Stimulated activated CD4-positive, alpha-beta T cell treated with anti-CD3 and anti-CD28 coated beads, Interleukin-12 subunit alpha, Interleukin-12 subunit beta, amount 100 ng/mL, for 4 hours (primary cell): ENCODE measurements around the gene PGM2.
A peak's percentile ranks its signal among the peaks of the same experiment; 100 is the strongest.
"Not testable (repeated sequence)": the region's sequence is repeated elsewhere in the genome, so short reads cannot be mapped to it uniquely, and the experiment has no call there.

Experiments used
- DNase-seq: peaks from one replicate; pipeline ENCODE4 v3.0.0-alpha.2; 2020

Gene PGM2

DNA sequence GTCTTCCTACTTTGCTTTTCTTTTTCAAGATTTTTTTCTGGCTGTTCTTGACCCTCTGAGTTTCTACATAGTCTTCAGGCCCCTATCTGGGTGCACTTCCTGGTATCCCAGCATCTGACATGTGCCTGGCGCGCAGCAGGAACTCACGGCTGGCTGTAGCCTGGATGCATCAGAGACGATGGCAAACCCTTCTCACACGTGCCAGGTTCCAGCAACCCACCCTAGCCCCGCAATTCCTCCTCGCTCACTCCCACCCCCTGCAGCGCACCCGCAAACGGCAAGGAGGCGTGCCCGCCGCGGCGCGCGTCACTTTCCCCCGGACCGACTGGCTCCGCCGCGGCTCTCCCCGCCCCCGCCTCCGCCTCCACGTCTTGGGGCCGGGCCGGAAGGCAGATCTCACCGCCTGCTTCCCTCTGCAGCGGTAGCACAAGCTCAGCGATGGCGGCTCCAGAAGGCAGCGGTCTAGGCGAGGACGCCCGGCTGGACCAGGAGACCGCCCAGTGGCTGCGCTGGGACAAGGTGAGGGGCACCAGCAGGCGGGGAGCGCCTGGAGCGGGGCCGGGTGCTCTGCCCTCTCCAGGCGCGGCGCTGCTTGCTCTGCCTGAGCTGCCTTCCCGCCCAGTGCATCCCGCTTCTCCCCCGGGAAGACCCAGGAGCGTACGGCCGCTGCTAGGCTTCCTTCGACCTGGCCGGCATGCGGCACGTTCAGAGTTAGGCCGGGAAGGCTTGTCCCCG, at the start of gene PGM2:
TSS of gene PGM2 (plus strand) at position 392 of the 735 bp plus-strand sequence. CDS start at position 439, 47 bp downstream.
- DNase-seq: peak; percentile 90

DNA sequence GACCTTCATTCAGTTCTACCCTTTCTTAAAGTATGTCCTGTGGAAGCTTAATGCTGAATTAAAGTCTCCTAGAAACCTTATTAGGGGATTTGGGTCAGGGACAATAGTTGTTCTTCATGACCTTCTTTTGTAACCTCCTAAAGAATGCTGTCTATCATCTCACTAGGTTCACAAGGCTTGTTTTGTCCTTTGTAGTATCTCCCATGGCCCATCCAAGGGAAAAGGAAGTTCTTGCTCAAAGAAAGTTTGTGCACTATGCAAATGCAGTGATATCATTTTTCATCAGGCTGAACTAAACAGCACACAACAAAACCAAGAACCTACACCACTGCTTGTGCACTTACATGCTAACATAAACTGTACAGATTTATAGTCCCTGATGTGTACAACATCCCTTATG, 46.6 kb upstream of the PGM2 start:
- no peak for DNase-seq

DNA sequence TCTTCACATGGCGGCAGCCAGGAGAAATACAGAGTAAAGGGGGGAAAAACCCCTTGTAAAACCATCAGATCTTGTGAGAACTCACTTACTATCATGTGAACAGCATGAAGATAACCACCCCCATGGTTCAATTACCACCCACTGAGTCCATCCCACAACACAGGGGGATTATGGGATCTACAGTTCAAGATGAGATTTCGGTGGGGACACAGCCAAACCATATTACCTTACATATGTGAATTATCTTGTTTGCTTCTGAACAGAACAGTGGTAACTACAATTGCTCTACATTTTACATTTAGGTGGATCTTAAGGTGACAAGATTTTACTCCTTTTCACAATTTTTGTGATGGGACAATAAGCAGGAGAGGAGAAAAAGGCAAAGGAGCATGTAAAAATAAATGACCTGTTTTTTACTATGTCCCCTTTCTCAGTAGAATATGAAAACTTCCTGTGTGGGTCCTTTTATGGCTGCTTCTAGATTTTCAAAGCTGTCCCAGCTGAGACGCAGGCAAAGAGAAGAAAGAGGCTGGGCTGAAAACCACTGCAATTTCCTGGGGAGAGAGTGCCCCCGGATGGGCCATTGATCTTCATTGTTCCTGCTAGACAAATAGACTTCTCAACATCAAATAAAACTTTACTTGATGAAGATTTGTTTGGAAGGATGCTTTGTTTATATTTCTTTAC, 45.9 kb upstream of the PGM2 start:
- DNase-seq: no peak

DNA sequence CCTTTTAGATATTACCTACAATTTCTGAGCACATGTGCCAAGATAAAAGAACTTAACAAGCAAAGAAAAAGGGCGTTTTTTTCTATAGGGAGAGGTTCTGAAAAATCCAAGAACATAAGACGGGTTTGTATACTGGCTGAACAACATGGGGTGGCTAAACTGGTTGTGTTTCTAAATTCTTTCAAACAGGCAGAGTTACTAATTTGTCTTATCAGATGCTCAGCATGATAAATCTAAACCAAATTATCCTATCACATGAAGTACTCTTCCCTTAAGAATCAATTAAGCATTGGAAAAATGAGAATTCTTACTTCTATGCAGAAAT, 45.4 kb upstream of the PGM2 start:
- no peak for DNase-seq

DNA sequence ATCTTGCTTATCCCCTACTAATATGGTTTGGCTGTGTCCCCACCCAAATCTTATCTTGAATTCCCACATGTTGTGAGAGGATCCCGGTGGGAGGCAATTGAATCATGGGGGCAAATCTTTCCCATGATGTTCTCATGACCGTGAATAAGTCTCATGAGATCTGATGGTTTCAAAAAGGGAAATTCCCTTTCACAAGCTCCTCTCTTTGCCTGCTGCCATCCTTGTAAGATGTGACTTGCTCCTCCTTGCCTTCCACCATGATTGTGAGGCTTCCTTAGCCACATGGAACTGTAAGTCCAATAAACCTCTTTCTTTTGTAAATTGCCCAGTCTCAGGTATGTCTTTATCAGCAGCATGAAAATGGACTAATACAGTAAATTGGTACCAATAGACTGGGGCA, 40.2 kb upstream of the PGM2 start:
- DNase-seq: not testable (repeated sequence)

DNA sequence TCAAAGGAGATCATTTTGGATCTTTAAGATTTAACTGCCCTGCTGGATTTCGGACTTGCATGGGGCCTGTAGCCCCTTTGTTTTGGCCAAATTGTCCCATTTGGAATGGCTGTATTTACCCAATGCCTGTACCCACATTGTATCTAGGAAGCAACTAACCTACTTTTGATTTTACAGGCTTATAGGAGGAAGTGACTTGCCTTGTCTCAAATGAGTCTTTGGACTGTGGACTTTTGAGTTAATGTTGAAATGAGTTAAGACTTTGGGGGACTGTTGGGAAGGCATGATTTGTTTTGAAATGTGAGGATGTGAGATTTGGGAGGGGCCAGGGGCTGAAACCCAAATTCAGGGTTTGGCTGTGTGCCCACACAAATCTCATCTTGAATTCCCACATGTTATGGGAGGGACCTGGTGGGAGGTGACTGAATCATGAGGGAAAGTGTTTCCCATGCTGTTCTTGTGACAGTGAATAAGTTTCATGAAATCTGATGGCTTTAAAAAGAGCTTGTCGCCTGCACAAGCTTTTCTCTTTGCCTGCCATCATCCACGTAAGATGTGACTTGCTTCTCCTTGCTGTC, 38.5 kb upstream of the PGM2 start:
- not testable (repeated sequence) for DNase-seq

DNA sequence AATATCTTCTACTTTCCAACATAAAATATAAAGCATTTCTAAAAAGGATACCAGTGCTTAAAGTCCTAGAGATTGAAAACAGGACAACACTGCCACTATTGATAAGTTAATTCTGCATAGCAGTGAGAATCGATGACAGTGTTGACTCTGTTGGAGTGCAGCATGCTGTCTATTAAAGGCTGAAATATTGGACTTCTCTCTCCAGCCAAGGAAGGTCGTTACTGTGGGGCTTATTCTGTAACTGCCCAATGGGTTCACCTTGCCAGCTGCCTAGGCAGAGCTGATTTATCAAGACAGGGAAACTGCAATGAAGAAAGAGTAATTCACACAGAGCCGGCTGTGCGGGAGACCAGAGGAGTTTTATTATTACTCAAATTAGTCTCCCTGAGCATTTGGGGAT, 37.7 kb upstream of the PGM2 start:
- DNase-seq: no peak

DNA sequence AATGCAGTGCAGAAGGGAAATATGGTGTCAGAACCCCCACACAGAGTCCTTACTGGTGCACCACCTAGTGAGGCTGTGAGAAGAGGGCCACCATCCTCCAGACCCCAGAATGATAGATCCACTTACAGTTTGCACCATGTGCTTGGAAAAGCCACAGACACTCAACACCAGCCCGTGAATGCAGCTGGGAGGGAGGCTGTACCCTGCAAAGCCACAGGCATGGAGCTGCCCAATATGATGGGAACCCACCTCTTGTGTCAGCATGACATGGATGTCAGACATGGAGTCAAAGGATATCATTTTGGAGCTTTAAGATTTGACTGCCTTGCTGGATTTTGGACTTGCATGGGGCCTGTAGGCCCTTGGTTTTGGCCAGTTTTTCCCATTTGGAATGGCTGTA, 34.2 kb upstream of the PGM2 start:
- no peak for DNase-seq

DNA sequence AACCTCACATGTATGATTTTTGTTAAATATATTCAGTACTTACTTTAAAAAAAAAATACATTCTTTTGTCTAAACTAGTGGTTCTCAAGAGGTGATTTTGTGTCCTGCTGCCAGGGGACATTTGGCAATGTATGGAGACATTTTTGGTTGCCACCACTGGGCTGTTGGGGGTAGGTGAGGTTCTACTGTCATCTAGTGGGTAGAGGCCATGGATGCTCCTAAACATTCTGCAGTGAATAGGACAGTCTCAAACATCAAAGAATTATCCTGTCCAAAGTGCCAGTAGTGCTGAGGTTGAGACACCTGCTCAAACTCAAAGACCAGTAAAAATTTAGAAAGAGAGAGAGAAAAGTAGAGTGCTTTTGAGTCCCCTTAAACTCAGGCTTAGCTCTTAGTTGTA, 32.9 kb upstream of the PGM2 start:
- DNase-seq: no peak

DNA sequence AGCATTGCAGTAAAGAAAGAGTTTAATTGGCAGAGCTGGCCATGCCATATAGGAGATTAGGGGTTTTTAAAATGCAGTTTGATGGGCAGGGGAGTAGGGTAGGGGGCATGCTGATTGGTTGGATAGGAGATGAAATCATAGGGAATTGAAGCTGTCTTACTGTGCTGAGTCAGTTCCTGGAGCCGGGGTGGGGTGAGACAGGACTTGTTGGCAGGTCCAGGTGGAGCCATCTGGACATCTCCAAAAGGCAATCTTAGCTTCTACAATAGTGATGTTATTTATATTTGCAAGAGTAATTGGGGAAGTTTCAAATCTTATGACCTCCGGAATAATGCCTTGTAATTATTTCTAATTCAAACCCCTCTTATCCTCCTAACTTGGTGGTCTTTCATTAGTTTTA, 32.4 kb upstream of the PGM2 start:
- DNase-seq: no peak

DNA sequence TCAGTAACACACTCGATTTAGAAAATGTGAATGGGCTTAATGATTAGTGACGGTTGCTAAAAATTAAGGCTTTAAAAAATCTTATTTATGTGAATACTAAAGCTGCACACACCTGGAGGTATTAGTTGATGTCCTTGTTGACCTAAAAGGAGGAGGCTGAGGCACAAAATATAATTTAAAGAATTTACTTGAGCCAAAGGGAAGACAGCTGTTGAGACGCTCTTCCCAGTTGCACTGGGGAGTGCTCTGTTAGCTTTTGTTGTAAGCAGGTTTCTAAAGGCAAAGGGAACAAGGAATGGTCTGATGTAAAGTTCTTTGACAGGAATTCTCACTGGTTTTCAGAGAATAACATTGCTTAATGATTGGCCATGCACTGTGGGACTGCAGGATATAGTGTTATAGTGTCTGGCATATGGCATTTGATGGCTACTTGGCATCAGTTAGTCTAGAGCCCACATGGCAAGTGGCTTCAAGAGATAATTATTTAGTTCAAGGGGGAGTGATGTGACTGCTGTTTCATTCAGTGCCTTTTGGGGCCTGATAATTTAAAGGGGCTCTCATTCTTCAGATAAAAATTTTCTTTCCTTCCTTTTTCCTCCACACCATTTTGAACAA, 30.8 kb upstream of the PGM2 start:
- no peak for DNase-seq

DNA sequence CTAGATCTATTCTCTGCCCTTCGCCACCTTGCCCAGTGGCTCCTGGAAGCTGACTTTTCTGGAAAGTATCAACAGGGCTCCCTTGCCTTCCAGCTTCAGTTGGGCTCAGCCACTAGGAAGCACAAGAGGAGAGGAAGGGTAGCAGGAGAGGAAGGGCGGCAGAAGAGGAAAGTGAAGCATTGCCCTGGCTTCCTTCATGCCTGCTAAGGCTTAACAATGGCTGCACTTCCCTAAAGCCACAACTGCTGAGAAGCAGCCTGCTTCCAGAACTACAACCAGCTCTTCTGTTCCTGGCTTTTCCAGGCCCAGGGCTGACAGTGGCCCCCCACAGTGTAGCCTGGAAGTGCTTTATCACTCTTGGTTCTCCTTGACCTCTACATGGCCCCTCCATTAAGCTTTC, 29.1 kb upstream of the PGM2 start:
- DNase-seq: no peak

DNA sequence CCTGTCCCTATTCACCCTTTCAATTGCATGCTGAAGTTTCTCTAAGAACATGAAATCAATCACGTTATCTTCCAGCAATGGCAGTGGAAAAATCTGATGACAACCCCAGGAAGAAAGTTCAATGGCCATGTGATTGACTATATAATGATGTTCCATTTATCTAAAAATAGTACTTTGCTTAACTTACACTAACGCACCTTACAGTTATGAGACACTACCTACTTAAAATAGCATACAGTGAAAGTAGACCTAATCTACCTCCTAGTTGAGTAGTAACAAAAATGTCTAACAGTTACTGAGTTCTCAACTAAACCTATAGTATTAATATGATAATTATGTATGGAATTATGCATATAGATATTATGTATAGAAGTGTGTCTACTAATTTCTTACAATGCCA, 28.6 kb upstream of the PGM2 start:
- no peak for DNase-seq

DNA sequence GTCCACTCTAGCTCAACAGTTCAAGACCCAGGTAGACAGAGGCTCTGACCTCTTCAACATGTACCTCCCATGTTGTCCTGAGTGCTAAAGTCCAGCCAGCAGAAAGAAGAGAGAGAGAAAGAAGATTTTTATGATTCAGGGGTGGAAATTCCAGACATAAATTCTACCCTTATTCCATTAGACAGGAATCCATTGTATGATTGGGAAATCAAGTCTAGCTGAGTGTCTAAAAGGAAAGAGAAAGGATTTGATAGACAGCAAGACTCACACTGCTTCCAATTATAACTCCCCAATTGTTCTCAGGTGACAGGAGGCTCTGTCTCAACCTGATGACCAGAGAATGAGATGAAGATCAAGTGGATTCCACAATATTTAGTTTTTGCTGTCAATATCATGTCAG, 27.9 kb upstream of the PGM2 start:
- no peak for DNase-seq

DNA sequence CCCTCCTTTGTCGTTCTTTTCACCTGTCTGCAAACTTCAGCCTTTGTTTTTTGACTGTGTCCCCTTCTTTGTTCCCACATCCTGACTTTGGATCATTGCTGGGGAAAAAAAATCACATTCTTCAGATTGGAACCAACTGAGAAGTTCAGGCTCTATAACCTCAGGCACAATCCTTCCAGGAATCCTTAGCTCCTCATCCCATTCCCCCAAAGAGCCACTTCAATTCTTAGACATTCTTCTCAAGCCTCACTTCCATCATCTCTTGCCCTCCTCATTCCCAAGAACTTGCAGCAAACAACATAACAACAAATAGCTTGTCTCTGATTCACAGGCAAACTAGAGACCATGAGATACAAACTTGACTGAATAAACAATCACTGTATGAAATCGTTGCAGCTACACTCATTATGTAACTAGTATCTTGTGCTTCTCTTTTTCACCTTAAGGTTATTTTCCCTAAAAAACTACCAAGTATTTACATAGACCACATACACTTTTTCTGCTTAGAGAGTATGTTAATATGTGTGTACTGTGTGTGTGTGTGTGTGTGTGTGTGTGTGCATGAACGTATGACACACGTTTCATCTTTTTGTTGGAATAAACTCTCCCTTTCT, 26.4 kb upstream of the PGM2 start:
- DNase-seq: no peak

DNA sequence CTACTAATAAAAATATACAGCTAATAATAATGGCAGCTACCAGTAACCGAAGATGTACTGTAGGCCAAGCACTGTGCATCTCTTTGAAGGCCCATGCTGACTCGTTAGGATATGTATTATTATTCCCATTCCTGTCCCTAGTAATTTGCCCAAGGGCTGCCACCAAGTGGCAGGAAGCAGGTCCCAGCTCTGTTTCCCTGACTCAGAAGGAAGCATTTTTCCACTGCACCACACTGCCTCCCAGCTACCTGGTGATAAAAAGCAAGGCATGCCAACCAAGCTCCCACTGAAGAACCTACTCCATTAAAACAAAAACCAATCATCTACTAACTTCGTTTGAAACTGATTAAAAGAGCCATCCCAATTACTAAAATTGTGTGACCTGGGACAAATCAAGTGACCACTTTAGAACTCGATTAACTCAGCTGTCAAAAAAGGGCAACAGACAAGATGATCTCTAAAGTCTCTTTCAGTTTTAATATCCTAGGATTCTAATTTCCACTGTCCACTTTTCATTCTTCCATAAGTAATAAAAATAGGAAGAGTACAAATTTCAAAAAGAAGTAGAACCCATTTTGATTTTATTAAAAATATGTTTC, 24.3 kb upstream of the PGM2 start:
- no peak for DNase-seq

DNA sequence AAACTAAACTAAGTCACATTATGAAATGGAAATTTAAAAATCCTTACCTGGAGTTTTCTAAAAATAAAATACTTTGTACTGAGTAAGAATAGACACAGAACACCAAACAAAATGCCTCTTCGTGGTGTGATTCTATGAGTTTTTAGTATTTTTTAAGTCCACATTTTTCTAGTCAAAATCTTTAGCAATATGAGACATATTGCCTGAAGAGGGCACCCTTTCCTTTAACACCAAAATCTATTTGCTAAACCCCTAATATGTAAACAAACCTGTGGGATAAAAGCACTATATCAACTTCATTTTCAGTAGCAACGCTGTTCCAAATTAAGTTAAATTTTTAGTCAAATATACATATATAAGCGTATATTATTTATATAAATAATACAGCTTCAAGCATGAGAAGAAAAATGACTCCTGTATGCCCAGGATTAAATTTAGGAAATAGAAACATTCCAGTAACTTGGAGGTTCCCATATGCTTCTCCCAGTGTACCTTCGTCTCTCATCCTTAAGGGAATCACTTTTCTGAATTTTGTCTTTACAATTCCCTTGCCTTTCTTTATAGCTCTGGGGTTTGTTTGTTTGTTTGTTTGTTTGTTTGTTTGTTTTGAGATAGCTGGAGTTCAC, 23.0 kb upstream of the PGM2 start:
- DNase-seq: no peak

DNA sequence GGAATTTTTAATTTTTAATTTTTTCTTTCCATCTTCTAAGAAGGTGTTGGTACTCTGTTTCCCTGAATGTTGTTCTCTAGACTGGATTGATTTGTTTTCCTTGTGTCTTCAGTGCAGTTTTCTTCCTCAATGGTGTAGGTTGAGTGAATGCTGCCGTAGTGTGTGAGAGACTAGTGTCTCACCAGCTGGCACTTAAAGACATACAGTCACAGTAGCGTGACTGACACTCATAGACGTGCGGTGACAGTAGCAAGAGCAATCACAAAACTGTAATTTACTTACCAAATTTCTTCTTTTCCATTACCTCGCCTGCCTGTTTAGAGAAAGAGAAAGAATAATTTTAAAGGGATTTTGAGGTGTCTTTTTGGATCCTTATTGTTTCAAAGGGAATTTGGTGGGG, 21.4 kb upstream of the PGM2 start:
- DNase-seq: no peak

DNA sequence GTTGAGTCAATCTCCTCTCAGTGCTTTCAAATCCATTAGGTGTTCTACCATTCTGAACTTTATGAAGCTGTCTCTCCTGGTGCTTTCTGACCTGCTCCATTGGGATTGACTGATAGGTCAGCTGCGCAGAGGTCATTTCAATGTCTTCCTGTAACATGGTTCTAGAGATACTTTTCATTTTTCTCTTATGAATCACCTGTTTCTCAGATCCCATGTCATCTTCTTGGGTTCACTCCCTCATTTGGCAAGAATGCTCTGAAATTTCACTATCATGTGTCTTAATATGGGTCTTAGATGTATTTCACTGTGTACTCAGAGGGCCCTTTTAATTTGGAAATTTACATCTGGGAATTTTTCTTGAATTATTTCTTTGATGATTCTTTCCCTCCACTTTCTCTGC, 13.8 kb upstream of the PGM2 start:
- no peak for DNase-seq

DNA sequence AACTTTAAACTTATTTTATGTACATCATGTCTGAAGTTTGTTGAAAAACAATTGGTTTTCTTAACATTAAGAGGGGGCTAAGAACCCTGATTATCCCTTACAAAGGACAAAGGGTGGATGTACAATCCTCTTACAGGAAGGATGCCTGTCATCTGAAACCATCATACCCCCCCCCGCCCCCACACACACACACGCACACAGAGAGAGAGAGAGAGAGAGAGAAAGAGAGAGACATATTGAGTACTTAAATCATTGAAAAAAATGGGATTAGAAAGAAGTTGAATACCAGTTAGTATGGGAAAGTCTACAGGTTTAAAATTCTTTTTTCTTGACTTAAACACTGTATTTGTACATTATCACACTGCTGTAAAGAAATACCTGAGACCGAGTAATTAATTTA, 10.9 kb upstream of the PGM2 start:
- DNase-seq: no peak

DNA sequence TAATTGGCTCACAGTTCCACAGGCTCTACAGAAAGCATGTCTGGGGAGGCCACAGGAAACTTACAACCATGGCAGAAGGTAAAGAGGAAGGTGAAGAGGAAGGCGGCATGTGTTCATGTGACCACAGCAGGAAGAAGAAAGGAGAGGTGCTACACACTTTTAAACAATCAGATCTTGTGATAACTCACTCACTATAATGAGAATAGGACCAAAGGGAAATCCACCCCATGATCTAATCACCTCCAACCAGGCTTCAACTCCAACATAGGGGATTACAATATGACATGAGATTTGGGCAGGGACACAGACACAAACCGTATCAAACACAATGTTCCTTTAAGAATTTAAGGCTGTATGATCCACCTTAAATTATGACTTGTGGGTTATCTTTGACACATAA, 10.5 kb upstream of the PGM2 start:
- DNase-seq: no peak

DNA sequence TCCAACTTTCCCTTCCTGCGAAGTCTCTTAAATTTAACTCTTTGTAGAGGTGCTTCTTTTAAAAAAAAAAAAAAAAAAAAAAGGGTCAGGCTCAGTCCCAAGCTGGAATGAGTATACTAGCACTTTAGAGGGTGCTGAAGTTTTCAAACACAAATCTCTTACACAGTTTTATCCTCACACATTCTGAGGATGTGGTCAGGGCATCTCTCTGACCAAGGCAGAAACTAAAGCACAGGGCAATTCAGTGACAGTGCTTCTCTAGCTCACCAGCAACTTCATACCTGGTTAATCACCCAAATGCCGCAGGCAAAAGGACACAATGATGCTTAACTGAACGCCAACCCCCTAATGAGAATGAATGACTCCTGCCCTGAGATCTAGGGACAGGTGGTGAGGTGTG, 9.8 kb upstream of the PGM2 start:
- no peak for DNase-seq

DNA sequence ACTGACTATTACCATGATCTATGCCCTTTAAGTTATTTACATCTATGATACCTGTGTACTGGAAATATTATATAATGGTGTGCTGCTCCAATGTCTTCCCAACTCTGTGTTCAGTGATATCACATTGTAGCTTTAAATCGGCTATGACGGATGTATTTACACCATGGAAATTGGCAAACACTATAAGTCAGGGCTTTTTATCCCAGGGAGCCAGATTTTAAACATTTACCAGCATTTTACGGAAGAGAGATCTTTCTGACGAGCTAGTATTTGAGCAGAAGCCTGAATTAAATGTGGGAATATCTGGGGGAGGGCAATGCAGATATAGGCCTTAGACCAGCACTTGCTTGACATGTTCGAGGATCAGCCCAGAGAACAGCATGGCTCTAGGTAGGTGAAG, 7.7 kb upstream of the PGM2 start:
- DNase-seq: no peak
